SU-DHL-6 (cell line): ENCODE results near the gene PCSK2.

ENCODE experiments used
- EZH2phosphoT487 ChIP-seq: fragments of 200-600 bp; sonication (generic), shearing (Covaris generic); conservative IDR thresholded peaks from 2 replicates; pipeline ENCODE4 v1.6.1; 2018; ENCODE audit warnings: mild to moderate bottlenecking, antibody characterized with exemption, low read length, moderate library complexity, mixed read lengths
- TF ChIP-seq, protein P1 (sequence below): fragments of 200-600 bp; sonication (generic); IDR thresholded peaks from one replicate; pipeline ENCODE4 v1.5.1; 2017; ENCODE audit warnings: antibody characterized with exemption, mild to moderate bottlenecking, low read length, moderate library complexity; ENCODE audit not compliant: insufficient read depth, poor library complexity, severe bottlenecking

DNA sequence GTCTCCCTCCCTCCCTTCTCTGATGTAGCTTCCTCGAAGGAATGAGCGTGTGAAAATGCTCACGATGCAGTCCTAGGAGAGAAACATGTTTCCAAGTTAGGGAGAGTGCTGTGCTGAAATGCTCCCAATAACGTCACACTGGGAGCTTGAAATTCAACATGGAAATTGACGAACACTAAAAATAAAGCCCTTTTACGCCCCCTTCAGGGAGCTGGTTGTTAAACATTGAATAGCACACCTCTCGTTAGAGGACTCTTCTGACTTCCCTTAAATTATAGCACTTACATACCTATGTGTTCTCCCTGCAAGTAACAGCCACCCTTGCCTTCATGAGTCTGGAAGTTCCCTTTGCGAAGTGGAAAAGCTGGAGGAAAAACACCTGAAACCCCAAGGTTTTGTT is 215.7 kb downstream of the PCSK2 start:
- TF ChIP-seq, protein P1, sequence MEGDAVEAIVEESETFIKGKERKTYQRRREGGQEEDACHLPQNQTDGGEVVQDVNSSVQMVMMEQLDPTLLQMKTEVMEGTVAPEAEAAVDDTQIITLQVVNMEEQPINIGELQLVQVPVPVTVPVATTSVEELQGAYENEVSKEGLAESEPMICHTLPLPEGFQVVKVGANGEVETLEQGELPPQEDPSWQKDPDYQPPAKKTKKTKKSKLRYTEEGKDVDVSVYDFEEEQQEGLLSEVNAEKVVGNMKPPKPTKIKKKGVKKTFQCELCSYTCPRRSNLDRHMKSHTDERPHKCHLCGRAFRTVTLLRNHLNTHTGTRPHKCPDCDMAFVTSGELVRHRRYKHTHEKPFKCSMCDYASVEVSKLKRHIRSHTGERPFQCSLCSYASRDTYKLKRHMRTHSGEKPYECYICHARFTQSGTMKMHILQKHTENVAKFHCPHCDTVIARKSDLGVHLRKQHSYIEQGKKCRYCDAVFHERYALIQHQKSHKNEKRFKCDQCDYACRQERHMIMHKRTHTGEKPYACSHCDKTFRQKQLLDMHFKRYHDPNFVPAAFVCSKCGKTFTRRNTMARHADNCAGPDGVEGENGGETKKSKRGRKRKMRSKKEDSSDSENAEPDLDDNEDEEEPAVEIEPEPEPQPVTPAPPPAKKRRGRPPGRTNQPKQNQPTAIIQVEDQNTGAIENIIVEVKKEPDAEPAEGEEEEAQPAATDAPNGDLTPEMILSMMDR, result no peak
- no peak for TF ChIP-seq EZH2phosphoT487
